ENCODE measurements around the gene PDPN. TPM values are rescaled to one million over a fixed set of nuclear protein-coding genes. Genes with fewer than 3 reads are reported as not detected.
"Not testable (repeated sequence)": the region's sequence is repeated elsewhere in the genome, so short reads cannot be mapped to it uniquely, and the experiment has no call there.

PDPN gene
- total and polyA plus RNA-seq, 2 of the 4 experiments (the other 2 are of a cell fraction) = 0.31 TPM; not detected in 1

- H3K23ac ChIP-seq (ENCODE audit: low read depth, low read length); dilution Hi-C loops (cut with HindIII; ENCODE audit: low sequenced_read_pairs, unreplicated experiment); H3K4me2 ChIP-seq (ENCODE audit: low read depth, low read length); H3K18ac ChIP-seq (ENCODE audit: low read depth, low read length); H3K9me1 ChIP-seq (ENCODE audit: insufficient read depth, low read length); ATAC-seq (ENCODE audit: low read depth); H4K91ac ChIP-seq (ENCODE audit: insufficient read depth, low read depth, low read length); POLR2A ChIA-PET (ENCODE audit: unreplicated experiment); H3K14ac ChIP-seq (replicated peaks; ENCODE audit: low read depth, low read length); H2AK5ac ChIP-seq (ENCODE audit: low read depth, low read length); H3K56ac ChIP-seq (ENCODE audit: extremely low read depth, insufficient read depth, low read length); H4K5ac ChIP-seq (ENCODE audit: low read depth, low read length); H3K4me1 ChIP-seq (ENCODE audit: control insufficient read depth, insufficient read depth, low read length); H4K8ac ChIP-seq (ENCODE audit: low read depth in 2 of 2, low read length in 2 of 2); H3K36me3 ChIP-seq (ENCODE audit: control insufficient read depth, insufficient read depth, low read length); H2AK9ac ChIP-seq (replicated peaks; ENCODE audit: low read depth, low read length, poor library complexity); H3K9ac ChIP-seq (ENCODE audit: low read depth, low read length); H3K27me3 ChIP-seq (ENCODE audit: control insufficient read depth, insufficient read depth, low read length); H2BK15ac ChIP-seq (ENCODE audit: low read depth, low read length); H2BK120ac ChIP-seq (ENCODE audit: low read depth, low read length); H3K4me3 ChIP-seq (ENCODE audit: insufficient read depth, low read depth, low read length); H2BK5ac ChIP-seq (ENCODE audit: low read depth, low read length, poor library complexity, severe bottlenecking); H3K9me3 ChIP-seq (ENCODE audit: control insufficient read depth, insufficient read depth, low read length); BruUV-seq (replicated peaks); H2AFZ ChIP-seq (replicated peaks; ENCODE audit: low read length, poor library complexity); H3K4ac ChIP-seq (ENCODE audit: low read depth, low read length); H4K20me1 ChIP-seq (ENCODE audit: insufficient read depth, low read length); H2BK20ac ChIP-seq (ENCODE audit: low read depth, low read length); intact Hi-C loops (cut with micrococcal nuclease); H3K27ac ChIP-seq (ENCODE audit: insufficient read depth, low read length); H3K79me1 ChIP-seq (ENCODE audit: low read depth in 1 of 2, low read length in 2 of 2); in situ Hi-C loops (cut with MboI; ENCODE audit: low sequenced_read_pairs); DNase-seq: not testable (repeated sequence)
- CTCF ChIA-PET = interaction anchor here (0.6 kb wide), 1 partner anchor 75 kb away, joined by 3 read pairs; no protein-coding TSS in a partner anchor
- WGBS, 2 experiments (ENCODE audit: extremely low coverage in 2 of 2, insufficient read length in 1 of 2) = 73% methylated on average over 6 of the region's 11 CpGs; no CpG with 5 or more reads in 1 of the 2 experiments
Observed at GRCh38 chr1:13562981-13563380, 20.7 kb upstream of the PDPN start.

Data from IMR-90 (cell line).